ENCODE results near the gene SUFU. TPM values are rescaled to one million over a fixed set of nuclear protein-coding genes. Genes with fewer than 3 reads are reported as not detected.

Gene SUFU
- total RNA-seq, 1 experiment from 2014 or later: 13.1 TPM

DNA sequence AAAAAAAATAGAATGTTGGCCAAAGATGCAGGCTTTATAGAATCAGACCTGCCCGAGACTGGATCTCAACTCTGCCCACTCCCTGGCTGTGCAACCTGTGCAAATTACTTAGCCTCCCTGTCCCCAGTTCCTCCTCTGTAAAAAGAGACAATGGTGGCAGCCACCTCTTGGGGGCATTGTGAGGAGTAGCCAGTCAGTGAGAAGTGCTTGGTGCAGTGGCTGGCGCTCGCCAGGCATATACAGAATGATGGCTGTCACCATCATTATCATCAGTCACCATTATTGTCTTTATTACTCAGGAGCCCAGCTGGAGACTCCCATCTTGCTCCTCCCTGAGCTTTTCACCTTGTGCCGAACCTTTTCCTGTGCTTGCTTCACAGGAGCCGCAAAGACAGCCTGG, 111.1 kb downstream of the SUFU start (continued):
- TF ChIP-seq, protein P1, sequence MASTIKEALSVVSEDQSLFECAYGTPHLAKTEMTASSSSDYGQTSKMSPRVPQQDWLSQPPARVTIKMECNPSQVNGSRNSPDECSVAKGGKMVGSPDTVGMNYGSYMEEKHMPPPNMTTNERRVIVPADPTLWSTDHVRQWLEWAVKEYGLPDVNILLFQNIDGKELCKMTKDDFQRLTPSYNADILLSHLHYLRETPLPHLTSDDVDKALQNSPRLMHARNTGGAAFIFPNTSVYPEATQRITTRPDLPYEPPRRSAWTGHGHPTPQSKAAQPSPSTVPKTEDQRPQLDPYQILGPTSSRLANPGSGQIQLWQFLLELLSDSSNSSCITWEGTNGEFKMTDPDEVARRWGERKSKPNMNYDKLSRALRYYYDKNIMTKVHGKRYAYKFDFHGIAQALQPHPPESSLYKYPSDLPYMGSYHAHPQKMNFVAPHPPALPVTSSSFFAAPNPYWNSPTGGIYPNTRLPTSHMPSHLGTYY (CRISPR knock-in tag; IDR thresholded peaks at IDR 0.05): no peak
- TF ChIP-seq FOXP1 (CRISPR knock-in tag; IDR thresholded peaks at IDR 0.05; ENCODE audit: borderline replicate concordance) (no peak), FOXJ3 (CRISPR knock-in tag; IDR thresholded peaks at IDR 0.05; ENCODE audit: borderline replicate concordance) (no peak)

DNA sequence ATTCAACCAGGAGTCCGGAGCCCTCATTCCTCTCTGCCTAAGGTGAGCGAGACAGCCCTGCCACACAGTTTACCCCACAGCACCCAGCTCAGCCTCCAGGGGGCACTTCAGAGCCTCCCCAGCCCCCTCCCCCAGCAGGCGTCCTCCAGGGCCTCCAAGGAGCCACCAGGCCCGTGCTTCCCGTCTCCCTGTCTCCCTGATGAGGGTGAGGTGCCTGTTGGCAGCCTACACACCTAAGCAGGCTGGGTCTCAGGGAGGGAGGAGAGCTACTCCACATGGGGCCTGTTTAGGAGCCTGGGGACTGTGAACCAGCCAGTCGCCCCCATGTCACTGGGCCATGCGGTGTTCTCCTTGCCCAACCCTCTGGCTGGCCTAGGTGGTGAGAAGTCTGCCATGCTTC, 111.6 kb downstream of the SUFU start:
- Mint-ChIP-seq H3K4me1 (peaks cover 8% of the 10 kb centered on the region), H3K9me3 (no peaks in the 10 kb centered on the region), H3K27ac (no peak overlapping the region), H3K4me3 (no peak overlapping the region), H3K36me3 (no peaks in the 10 kb centered on the region; the same call in 1 of the 2 replicates), H3K27me3 (ENCODE audit: low read depth) (no peaks in the 10 kb centered on the region)
- ATAC-seq (peak; percentile 86), DNase-seq (ENCODE audit: low spot score) (peak; percentile 77)
- peak; percentile 63; the same call in 1 of the 2 replicates for TF ChIP-seq ZNF423 (CRISPR knock-in tag; IDR thresholded peaks at IDR 0.05)
- no peak for TF ChIP-seq ZNF317 (CRISPR knock-in tag; IDR thresholded peaks at IDR 0.05; ENCODE audit: borderline replicate concordance, low read depth)
- TF ChIP-seq, protein P2, sequence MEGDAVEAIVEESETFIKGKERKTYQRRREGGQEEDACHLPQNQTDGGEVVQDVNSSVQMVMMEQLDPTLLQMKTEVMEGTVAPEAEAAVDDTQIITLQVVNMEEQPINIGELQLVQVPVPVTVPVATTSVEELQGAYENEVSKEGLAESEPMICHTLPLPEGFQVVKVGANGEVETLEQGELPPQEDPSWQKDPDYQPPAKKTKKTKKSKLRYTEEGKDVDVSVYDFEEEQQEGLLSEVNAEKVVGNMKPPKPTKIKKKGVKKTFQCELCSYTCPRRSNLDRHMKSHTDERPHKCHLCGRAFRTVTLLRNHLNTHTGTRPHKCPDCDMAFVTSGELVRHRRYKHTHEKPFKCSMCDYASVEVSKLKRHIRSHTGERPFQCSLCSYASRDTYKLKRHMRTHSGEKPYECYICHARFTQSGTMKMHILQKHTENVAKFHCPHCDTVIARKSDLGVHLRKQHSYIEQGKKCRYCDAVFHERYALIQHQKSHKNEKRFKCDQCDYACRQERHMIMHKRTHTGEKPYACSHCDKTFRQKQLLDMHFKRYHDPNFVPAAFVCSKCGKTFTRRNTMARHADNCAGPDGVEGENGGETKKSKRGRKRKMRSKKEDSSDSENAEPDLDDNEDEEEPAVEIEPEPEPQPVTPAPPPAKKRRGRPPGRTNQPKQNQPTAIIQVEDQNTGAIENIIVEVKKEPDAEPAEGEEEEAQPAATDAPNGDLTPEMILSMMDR (IDR thresholded peaks at IDR 0.05): peak; percentile 43
- ChIA-PET CTCF (interaction anchor here (0.6 to 4.9 kb wide), 27 partner anchors 10 to 385 kb away, joined by 3 to 41 read pairs (median 6); partner anchors contain the start of genes ARL3, GBF1, SFXN2 and SUFU), POLR2A (interaction anchor here (0.8 to 1.4 kb wide), 4 partner anchors 12 to 34 kb away, joined by 3 to 6 read pairs (median 4); no protein-coding TSS in a partner anchor)

DNA sequence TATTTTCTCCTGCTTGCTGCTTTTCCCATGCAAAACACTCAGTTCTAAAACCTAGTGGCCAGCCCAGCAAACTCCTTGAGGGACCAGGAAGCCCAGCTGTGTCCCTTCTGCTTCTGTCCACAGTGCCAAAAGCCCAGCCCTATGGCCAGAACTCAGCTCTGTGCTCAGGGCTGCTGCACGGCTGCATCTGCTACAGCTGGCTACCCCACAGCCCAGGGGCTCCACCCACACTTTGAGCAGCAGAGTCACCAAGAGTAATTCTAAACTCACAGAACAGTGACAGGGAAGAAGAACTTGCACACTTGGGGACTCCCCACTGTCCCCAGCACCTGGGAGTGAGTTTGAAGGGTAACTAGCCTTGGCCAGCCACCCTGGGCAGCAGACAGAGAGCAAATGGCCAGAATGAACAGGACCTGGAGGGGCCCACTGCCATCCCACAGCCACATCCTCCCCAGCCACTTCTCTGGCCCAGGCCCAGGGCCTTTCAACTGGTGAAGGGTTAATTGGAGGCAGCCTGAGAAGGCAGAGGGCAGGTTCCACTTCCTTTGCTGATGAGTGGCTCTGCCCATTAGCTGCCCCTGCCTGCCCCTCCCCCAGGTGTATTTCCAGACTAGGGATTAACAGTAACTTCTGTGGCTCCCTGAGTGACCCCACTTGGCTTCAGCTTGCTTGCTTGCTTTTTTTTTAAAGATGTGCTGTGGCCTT, 112.4 kb downstream of the SUFU start:
- no peak for DNase-seq (ENCODE audit: low spot score)

DNA sequence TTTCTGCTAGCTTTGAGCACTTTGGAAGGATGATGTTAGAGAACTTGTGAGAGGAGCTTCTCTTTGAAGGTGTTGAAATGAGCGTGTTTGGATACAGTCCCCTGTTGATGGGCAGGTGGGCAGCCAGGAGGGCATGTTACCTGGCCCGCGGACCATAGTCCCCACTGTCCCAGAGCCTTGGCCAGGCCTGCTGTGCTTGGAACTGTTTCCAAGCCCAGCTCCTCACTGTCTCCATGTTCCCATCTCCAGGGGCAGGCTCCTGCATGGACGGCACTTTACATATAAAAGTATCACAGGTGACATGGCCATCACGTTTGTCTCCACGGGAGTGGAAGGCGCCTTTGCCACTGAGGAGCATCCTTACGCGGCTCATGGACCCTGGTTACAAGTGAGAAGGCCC, 113.3 kb downstream of the SUFU start:
- H3K9me3 Mint-ChIP-seq: no peaks in the 10 kb centered on the region
- DNase-seq (ENCODE audit: low spot score): no peak
- ATAC-seq: no peak
- H3K4me1 Mint-ChIP-seq: peaks cover 8% of the 10 kb centered on the region
- no peak overlapping the region for H3K4me3 Mint-ChIP-seq
- no peaks in the 10 kb centered on the region for H3K27me3 Mint-ChIP-seq (ENCODE audit: low read depth)
- ChIA-PET CTCF (interaction anchor here (0.6 to 4.9 kb wide), 4 partner anchors 9 to 280 kb away, joined by 4 to 41 read pairs (median 22); no protein-coding TSS in a partner anchor), POLR2A (no interaction called here)
- H3K27ac Mint-ChIP-seq: no peak overlapping the region
- no peaks in the 10 kb centered on the region; the same call in 1 of the 2 replicates for H3K36me3 Mint-ChIP-seq
- TF ChIP-seq, protein P3, sequence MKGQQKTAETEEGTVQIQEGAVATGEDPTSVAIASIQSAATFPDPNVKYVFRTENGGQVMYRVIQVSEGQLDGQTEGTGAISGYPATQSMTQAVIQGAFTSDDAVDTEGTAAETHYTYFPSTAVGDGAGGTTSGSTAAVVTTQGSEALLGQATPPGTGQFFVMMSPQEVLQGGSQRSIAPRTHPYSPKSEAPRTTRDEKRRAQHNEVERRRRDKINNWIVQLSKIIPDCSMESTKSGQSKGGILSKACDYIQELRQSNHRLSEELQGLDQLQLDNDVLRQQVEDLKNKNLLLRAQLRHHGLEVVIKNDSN (CRISPR knock-in tag; IDR thresholded peaks at IDR 0.05): no peak
- TF ChIP-seq ZNF263 (CRISPR knock-in tag; IDR thresholded peaks at IDR 0.05; ENCODE audit: low read depth) (no peak), RORB (CRISPR knock-in tag; IDR thresholded peaks at IDR 0.05) (no peak), JAZF1 (CRISPR knock-in tag; IDR thresholded peaks at IDR 0.05) (no peak), CREB1 (CRISPR knock-in tag; IDR thresholded peaks at IDR 0.05) (no peak), NR2C2 (CRISPR knock-in tag; IDR thresholded peaks at IDR 0.05) (no peak), ZNF671 (CRISPR knock-in tag; IDR thresholded peaks at IDR 0.05) (no peak), GRHL2 (CRISPR knock-in tag; IDR thresholded peaks at IDR 0.05; ENCODE audit: insufficient replicate concordance, severe bottlenecking) (no peak)
- TF ChIP-seq, protein P4, sequence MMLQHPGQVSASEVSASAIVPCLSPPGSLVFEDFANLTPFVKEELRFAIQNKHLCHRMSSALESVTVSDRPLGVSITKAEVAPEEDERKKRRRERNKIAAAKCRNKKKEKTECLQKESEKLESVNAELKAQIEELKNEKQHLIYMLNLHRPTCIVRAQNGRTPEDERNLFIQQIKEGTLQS (CRISPR knock-in tag; conservative IDR thresholded peaks at IDR 0.05): no peak
- TF ChIP-seq, protein P5, sequence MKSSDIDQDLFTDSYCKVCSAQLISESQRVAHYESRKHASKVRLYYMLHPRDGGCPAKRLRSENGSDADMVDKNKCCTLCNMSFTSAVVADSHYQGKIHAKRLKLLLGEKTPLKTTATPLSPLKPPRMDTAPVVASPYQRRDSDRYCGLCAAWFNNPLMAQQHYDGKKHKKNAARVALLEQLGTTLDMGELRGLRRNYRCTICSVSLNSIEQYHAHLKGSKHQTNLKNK (CRISPR knock-in tag; IDR thresholded peaks at IDR 0.05): no peak

More for the DNA sequence above, 112.4 kb downstream of the SUFU start:
- Mint-ChIP-seq H3K36me3 (no peaks in the 10 kb centered on the region; the same call in 1 of the 2 replicates), H3K27ac (no peak overlapping the region), H3K4me1 (peaks cover 8% of the 10 kb centered on the region), H3K4me3 (no peak overlapping the region), H3K9me3 (no peaks in the 10 kb centered on the region), H3K27me3 (ENCODE audit: low read depth) (no peaks in the 10 kb centered on the region)
- ChIA-PET POLR2A (no interaction called here), CTCF (interaction anchor here (0.6 to 4.9 kb wide), 17 partner anchors 10 to 386 kb away, joined by 3 to 41 read pairs (median 7); partner anchors contain the start of genes SUFU and TRIM8)
- no peak for TF ChIP-seq ZNF263 (CRISPR knock-in tag; IDR thresholded peaks at IDR 0.05; ENCODE audit: low read depth)
- TF ChIP-seq, protein P6, sequence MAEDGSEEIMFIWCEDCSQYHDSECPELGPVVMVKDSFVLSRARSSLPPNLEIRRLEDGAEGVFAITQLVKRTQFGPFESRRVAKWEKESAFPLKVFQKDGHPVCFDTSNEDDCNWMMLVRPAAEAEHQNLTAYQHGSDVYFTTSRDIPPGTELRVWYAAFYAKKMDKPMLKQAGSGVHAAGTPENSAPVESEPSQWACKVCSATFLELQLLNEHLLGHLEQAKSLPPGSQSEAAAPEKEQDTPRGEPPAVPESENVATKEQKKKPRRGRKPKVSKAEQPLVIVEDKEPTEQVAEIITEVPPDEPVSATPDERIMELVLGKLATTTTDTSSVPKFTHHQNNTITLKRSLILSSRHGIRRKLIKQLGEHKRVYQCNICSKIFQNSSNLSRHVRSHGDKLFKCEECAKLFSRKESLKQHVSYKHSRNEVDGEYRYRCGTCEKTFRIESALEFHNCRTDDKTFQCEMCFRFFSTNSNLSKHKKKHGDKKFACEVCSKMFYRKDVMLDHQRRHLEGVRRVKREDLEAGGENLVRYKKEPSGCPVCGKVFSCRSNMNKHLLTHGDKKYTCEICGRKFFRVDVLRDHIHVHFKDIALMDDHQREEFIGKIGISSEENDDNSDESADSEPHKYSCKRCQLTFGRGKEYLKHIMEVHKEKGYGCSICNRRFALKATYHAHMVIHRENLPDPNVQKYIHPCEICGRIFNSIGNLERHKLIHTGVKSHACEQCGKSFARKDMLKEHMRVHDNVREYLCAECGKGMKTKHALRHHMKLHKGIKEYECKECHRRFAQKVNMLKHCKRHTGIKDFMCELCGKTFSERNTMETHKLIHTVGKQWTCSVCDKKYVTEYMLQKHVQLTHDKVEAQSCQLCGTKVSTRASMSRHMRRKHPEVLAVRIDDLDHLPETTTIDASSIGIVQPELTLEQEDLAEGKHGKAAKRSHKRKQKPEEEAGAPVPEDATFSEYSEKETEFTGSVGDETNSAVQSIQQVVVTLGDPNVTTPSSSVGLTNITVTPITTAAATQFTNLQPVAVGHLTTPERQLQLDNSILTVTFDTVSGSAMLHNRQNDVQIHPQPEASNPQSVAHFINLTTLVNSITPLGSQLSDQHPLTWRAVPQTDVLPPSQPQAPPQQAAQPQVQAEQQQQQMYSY (CRISPR knock-in tag; IDR thresholded peaks at IDR 0.05): no peak
- no peak for TF ChIP-seq MYBL2 (CRISPR knock-in tag; IDR thresholded peaks at IDR 0.05)
- TF ChIP-seq GABPB1 (CRISPR knock-in tag; IDR thresholded peaks at IDR 0.05): no peak
- TF ChIP-seq NR2C2 (CRISPR knock-in tag; IDR thresholded peaks at IDR 0.05): no peak
- no peak for ATAC-seq
